HG03108 (cell line): Measurements from ENCODE around the gene RELL1.

Source experiments
- ATAC-seq: cut with Tn5 transposase; IDR thresholded peaks from one replicate; pipeline ENCODE4 v1.9.1; 2021; ENCODE audit warnings: moderate library complexity; ENCODE audit not compliant: unreplicated experiment

The RELL1 gene

GRCh38 chr4:37686373-37687193, at the start of gene RELL1:
TSS of gene RELL1 (minus strand) at chr4:37686376. CDS start at chr4:37686287, 89 bp downstream.
- ATAC-seq = peak; percentile 80

GRCh38 chr4:37735578-37735977, 49.4 kb upstream of the RELL1 start:
- ATAC-seq = no peak

- no peak for ATAC-seq
These were observed 48.8 kb upstream of the RELL1 start for GRCh38 chr4:37734989-37735388.

- no peak for ATAC-seq
These were observed 47.2 kb upstream of the RELL1 start for GRCh38 chr4:37733240-37733867.

GRCh38 chr4:37732526-37733186, 46.5 kb upstream of the RELL1 start:
- no peak for ATAC-seq

- no peak for ATAC-seq
These were observed 43.5 kb upstream of the RELL1 start for GRCh38 chr4:37729649-37730004.

GRCh38 chr4:37728064-37728463, 41.9 kb upstream of the RELL1 start:
- no peak for ATAC-seq

- ATAC-seq = no peak
These were observed 41.5 kb upstream of the RELL1 start for GRCh38 chr4:37727635-37728034.

GRCh38 chr4:37726666-37727065, 40.5 kb upstream of the RELL1 start:
- ATAC-seq = no peak

- ATAC-seq = no peak
These were observed 39.5 kb upstream of the RELL1 start for GRCh38 chr4:37725718-37726117.

GRCh38 chr4:37723067-37723466, 36.9 kb upstream of the RELL1 start:
- ATAC-seq = no peak

- no peak for ATAC-seq
These were observed 35.9 kb upstream of the RELL1 start for GRCh38 chr4:37721995-37722638.

GRCh38 chr4:37719021-37719420, 32.8 kb upstream of the RELL1 start:
- no peak for ATAC-seq

GRCh38 chr4:37717576-37717975, 31.4 kb upstream of the RELL1 start:
- no peak for ATAC-seq

GRCh38 chr4:37715889-37716402, 29.8 kb upstream of the RELL1 start:
- peak; percentile 73 for ATAC-seq

- ATAC-seq = no peak
These were observed 24.3 kb upstream of the RELL1 start for GRCh38 chr4:37710491-37710890.

- ATAC-seq = no peak
These were observed 19.9 kb upstream of the RELL1 start for GRCh38 chr4:37706032-37706431.

- ATAC-seq = no peak
These were observed 19.4 kb upstream of the RELL1 start for GRCh38 chr4:37705571-37705970.

- no peak for ATAC-seq
These were observed 13.8 kb upstream of the RELL1 start for GRCh38 chr4:37699868-37700481.

GRCh38 chr4:37697566-37697965, 11.4 kb upstream of the RELL1 start:
- no peak for ATAC-seq
